22Rv1 (cell line): ENCODE results near the gene MATN3.

Source experiments
- H3K27ac ChIP-seq: fragments of 450-650 bp; 2 replicates; pipeline ENCODE4 v1.5.1; 2017
- CTCF ChIP-seq: fragments of 450-650 bp; IDR thresholded peaks from 2 replicates; pipeline ENCODE4 v1.5.1; 2017; ENCODE audit warnings: mild to moderate bottlenecking
- ZFX ChIP-seq: fragments of 450-650 bp; IDR thresholded peaks from 2 replicates; pipeline ENCODE4 v1.6.1; 2017; ENCODE audit warnings: antibody characterized with exemption, borderline replicate concordance

Gene MATN3

DNA sequence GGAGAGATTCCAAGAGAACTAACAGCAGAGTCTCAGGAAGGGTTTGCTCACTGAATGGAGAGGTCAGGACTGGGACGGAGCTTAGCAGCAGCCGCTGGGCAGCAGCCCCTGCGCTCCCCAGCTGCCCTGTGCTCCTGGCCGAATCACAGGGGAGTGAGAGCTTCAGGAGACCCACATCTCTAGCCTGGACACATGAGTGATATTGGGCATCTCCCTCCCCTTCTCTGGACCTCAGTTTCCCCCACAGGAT, 511 bp downstream of the MATN3 start:
- no peak overlapping the region for H3K27ac ChIP-seq
- no peak for TF ChIP-seq ZFX
- no peak for TF ChIP-seq CTCF

- no peak for TF ChIP-seq CTCF
- TF ChIP-seq ZFX = no peak
- H3K27ac ChIP-seq = no peak overlapping the region
These were observed 1.0 kb downstream of the MATN3 start for GRCh38 chr2:20011276-20012031.

- TF ChIP-seq ZFX = no peak
- TF ChIP-seq CTCF = no peak
- H3K27ac ChIP-seq = peak overlapping the region; percentile 43
These were observed 3.8 kb downstream of the MATN3 start for GRCh38 chr2:20008703-20009102.

DNA sequence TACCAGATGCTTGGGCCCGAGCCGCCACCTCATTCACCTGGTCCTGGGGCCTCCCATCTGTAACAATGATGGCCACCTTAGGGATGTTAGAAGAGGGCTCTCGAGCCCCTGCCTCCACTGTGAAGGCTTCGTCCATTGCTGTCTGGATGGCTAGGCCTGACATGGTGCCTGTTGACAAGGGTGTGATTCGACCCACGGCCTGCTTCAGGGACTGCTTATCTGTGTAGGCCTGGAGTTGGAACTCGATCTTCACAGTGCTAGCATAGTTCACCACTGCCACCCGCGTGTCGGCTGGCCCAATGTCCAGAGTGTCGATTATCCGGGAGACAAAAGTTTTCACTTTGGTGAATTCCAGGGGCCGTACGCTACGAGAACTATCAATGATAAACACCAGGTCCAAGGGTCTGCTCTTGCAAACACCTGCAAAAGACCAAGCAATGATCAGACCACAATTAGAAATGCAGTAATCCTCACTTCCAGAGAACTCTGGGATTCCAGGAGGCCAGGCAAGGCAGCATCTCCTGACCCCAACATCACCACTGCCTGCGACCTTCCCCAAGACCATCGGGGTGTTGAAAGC, 6.5 kb downstream of the MATN3 start:
- no peak overlapping the region for H3K27ac ChIP-seq
- TF ChIP-seq ZFX (no peak), CTCF (no peak)

DNA sequence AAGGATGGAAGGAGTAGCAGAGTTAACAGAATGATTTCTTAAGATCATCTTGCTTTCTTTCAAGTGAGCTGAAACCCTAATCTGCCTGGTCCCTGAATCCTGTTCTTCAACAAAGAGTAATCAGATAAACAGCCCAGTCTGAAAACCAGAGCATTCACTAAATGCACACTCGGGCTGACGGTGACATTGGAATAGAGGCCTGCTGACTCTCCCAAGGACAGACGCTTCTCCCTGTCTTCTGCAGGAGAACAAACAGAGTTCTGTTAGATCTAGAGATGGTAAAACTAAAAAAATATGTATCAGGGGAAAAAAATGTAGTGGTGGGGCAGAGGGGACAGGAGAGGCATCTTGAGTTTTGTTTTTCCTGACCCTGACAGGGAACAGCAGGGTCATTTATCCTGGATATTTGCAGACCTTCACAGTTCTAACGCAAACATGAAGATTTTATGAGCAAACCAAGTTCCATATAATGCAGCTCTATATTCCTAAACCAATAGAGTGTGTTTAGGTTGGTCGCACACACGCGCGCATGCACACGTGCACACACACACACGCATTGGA, 7.3 kb downstream of the MATN3 start:
- no peak overlapping the region for H3K27ac ChIP-seq
- no peak for TF ChIP-seq CTCF
- no peak for TF ChIP-seq ZFX

DNA sequence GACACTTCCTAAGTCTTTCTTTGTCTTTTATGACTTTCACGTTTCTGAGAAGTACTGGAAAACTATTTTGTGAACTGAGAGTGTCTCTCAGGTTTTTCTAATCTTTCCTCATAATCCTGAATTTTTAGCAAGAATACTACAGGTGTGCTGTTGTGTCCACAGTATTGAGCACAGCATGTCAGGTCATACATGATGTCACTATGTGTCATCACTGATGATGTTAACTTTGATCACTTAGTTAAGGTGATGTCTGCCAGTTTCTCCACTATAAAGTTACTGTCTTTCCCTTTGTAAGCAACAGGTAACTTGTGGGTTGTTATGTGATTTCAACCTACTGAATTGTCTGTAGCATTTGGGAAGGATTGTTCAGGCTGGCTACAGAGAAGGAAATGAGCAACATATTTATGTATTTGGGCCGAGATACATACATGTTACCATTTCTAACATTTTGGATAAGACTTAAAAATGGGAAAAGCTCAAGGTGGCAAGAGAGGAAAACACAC, 11.1 kb downstream of the MATN3 start:
- TF ChIP-seq ZFX (no peak), CTCF (no peak)
- no peak overlapping the region for H3K27ac ChIP-seq

DNA sequence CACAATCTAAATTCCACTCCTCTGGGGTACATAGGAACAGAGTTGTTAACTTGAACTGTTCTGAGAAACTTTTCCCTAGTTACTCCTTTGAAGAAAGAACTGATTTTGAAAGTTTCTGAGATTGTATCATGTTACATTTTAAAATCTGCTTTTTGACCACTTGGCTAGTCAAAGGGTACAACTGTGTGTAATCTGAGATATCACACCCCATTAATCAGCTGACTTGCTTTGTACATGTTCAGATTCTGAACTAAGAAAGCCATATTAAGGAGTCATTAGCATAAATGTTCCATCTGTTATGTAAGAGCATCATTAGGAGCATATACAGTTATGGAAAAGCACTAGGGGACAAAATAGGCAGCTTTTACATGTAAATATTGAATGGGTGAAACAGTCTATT, 18.7 kb downstream of the MATN3 start:
- TF ChIP-seq ZFX = no peak
- no peak for TF ChIP-seq CTCF
- no peak overlapping the region for H3K27ac ChIP-seq
